H1 (cell line): ENCODE measurements around the gene S1PR1.

ENCODE experiments used
- BACH1 ChIP-seq: IDR thresholded peaks from 2 replicates; pipeline ENCODE4 v1.6.1; 2012; ENCODE audit warnings: low read length, improper control_type of control experiment
- CTCF ChIP-seq, 3 experiments: IDR thresholded peaks; 1 replicate in 2 of 3; 2 replicates in 1 of 3; pipeline versions ENCODE4 v1.5.1 to v1.6.1; 2011; ENCODE audit warnings: low read length in 3 of 3, mild to moderate bottlenecking in 3 of 3, inconsistent platforms in 2 of 3, low read depth in 1 of 3, moderate library complexity in 1 of 3; ENCODE audit not compliant: insufficient read depth in 1 of 3; ENCODE audit errors: control extremely low read depth in 1 of 3
- EZH2 ChIP-seq: fragments of 200-600 bp; sonication (generic); IDR thresholded peaks from 2 replicates; pipeline ENCODE4 v1.7.1; 2012; ENCODE audit warnings: low read depth, mild to moderate bottlenecking, moderate library complexity, low read length, inconsistent platforms; ENCODE audit not compliant: severe bottlenecking
- POLR2A ChIP-seq, 2 experiments: IDR thresholded peaks; 1 replicate in 1 of 2; 2 replicates in 1 of 2; pipeline ENCODE4 v1.6.1; 2011; ENCODE audit warnings: low read depth in 2 of 2, low read length in 2 of 2, mild to moderate bottlenecking in 2 of 2; ENCODE audit errors: control extremely low read depth in 1 of 2
- POLR2AphosphoS5 ChIP-seq: IDR thresholded peaks from 2 replicates; pipeline ENCODE4 v1.6.1; 2011; ENCODE audit warnings: low read depth, low read length
- RBBP5 ChIP-seq: IDR thresholded peaks from 2 replicates; pipeline ENCODE4 v1.7.1; 2012; ENCODE audit warnings: low read depth, mild to moderate bottlenecking, inconsistent platforms, low read length, moderate library complexity, borderline replicate concordance
- SP2 ChIP-seq: IDR thresholded peaks from 2 replicates; pipeline ENCODE4 v1.6.1; 2012; ENCODE audit warnings: mild to moderate bottlenecking, low read length, inconsistent platforms
- SRF ChIP-seq: IDR thresholded peaks from 2 replicates; pipeline ENCODE4 v1.6.1; 2011; ENCODE audit warnings: mild to moderate bottlenecking, low read depth, low read length, moderate library complexity
- ZNF274 ChIP-seq: IDR thresholded peaks from 2 replicates; pipeline ENCODE4 v1.7.0; 2012; ENCODE audit warnings: low read length, borderline replicate concordance; ENCODE audit errors: extremely low read depth

- TF ChIP-seq SP2 = no peak
- TF ChIP-seq CTCF (IDR thresholded peaks at IDR 0.05; ENCODE audit: control extremely low read depth in 1 of 3, insufficient read depth in 1 of 3, low read depth in 1 of 3, low read length in 3 of 3) = no peak
- no peak for TF ChIP-seq POLR2AphosphoS5
- TF ChIP-seq SRF = no peak
- no peak for TF ChIP-seq POLR2A (IDR thresholded peaks at IDR 0.05; ENCODE audit: control extremely low read depth in 1 of 2, low read depth in 2 of 2, low read length in 2 of 2)
- TF ChIP-seq EZH2 = no peak
- TF ChIP-seq RBBP5 = no peak
- TF ChIP-seq ZNF274 = no peak
- no peak for TF ChIP-seq BACH1
Observed at GRCh38 chr1:101247404-101248287, 10.8 kb downstream of the S1PR1 start.
